GM12865 (cell line): ENCODE measurements around the gene SPNS3.

Source experiments
- DNase-seq: peaks from one replicate; pipeline ENCODE4 v3.0.0; 2010; ENCODE audit warnings: low read depth
- H3K4me3 ChIP-seq: 2 replicates; pipeline ENCODE4 v1.5.1; 2011; ENCODE audit warnings: mild to moderate bottlenecking, low read depth, low read length, control low read depth
- CTCF ChIP-seq: IDR thresholded peaks from 2 replicates; pipeline ENCODE4 v1.5.1; 2011; ENCODE audit warnings: low read length, control low read depth, low read depth, inconsistent platforms; ENCODE audit not compliant: insufficient read depth; ENCODE audit errors: missing control alignments

SPNS3 gene

DNA sequence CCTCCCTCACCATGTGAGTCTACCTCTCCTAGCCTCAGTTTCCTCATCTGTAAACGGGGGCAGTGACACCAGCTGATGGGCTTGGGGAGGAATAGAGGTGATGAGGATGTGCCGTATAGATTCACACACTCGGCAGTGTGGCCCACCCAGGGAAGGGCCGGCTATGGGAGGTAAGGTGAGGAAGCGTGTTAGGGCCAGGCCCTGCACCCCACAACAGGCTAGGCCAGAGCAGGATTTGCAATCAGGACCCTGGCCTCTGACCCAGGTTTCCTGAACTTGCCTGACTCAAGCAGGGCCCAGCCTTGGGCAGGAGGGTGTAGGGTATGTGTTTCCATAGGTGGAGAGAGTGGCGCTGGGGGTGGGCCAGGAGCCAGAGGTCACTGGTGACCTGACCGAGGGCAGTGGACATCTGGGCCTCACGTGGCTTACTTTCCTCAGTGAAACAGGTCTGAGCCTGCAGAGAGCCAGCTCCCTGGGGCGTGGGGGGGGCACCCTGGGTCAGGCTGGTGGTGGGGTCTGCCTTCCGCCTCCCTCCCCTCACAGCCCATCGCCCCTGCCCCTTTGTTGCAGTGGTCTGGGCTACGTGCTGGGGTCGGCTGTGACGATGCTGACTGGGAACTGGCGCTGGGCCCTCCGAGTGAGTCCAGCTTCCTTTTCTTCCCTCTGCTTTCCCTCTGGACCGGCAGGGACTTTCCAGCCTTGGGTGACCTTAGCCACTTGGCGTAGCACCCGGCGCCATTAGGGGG, 12.8 kb downstream of the SPNS3 start:
- H3K4me3 ChIP-seq, result no peak overlapping the region
- no peak for TF ChIP-seq CTCF
- no peak for DNase-seq

DNA sequence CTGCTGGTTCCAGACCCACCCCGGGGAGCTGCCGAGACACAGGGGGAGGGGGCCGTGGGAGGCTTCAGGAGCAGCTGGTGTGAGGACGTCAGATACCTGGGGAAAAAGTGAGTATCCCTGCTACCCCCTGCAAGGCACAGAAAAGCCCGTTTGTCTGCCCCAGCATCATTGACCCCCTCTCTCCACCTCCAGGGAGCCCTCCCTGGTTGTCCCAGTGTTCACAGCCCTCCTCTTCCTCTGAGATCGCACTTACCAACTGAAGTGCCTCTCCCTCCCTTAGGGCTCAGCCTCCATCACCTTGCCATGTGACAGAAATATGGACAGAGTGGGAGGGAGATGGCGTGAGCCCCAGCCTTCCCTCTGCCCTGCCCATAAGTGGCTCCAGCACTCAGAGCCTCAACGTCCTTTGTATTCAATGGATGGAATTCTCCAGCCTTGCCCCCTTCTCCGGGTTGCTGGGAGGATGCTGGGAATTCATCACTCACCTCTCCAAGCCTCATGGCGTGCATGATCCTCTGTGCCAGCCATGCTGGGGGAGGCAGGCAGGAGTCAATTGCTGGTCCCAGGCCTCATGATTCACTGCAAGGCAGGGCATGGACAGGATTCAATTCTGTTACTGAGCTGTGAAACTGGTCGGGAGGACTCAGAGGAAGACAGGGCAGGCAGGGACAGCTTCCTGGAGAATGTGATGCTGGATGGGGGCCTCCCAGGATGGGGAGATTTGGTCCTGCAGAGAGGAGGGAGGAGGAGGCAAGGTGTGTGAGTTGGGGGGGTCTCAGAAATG, 14.6 kb downstream of the SPNS3 start:
- DNase-seq, result no peak
- no peak for TF ChIP-seq CTCF
- H3K4me3 ChIP-seq, result no peak overlapping the region

- H3K4me3 ChIP-seq, result no peak overlapping the region
- no peak for DNase-seq
- no peak for TF ChIP-seq CTCF
Measured at GRCh38 chr17:4449736-4450135, 16.0 kb downstream of the SPNS3 start.

DNA sequence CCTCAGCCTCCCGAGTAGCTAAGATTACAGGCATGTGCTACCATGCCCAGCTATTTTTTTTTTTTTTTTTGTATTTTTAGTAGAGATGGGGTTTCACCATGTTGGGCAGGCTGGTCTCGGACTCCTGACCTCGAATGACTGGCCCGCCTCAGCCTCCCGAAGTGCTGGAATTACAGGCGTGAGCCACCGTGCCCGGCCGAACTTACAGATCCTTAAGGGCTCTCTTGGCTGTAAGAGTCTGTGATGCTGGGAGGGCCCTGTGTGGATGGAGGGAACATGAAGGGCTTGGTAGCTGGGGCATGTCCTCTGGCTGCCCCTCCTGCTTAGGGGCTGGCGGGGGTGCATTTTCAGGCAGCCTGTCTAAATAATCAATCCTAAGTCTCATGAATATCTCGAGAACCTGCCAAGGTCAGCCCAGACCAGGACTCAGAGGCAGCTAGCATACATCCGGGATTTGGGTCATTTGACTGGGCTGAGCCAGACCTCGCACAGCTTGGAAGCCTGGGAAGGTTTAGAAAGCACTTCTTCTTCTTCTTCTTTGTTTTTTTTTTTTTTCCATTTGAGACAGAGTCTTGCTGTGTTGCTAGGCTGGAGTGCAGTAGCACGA, 17.1 kb downstream of the SPNS3 start:
- no peak overlapping the region for H3K4me3 ChIP-seq
- DNase-seq, result no peak
- TF ChIP-seq CTCF, result no peak

GRCh38 chr17:4453812-4454591, 20.3 kb downstream of the SPNS3 start:
- no peak overlapping the region for H3K4me3 ChIP-seq
- no peak for TF ChIP-seq CTCF
- no peak for DNase-seq

DNA sequence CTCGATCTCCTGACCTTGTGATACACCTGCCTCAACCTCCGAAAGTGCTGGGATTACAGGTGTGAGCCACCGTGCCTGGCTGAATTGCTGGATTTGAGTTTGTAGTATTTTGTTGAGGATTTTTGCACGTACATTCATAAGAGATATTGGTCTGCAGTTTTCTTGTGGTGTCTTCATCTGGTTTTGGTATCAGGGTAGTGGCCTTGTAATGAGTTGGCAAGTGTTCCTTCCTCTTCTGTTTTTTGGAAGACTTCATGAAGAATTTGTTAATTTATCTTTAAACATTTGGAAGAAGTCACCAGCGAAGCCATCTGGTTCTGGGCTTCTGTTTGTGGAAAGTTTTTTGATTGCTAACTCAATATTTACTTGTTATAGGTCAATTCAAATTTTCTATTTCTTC, 26.9 kb downstream of the SPNS3 start:
- DNase-seq, result no peak
- TF ChIP-seq CTCF, result no peak

More for the DNA sequence above, 26.9 kb downstream of the SPNS3 start:
- H3K4me3 ChIP-seq, result no peak overlapping the region
